GM21786 (cell line): ENCODE measurements around the gene SCFD2.

ENCODE experiments used
- ATAC-seq: cut with Tn5 transposase; IDR thresholded peaks from one replicate; pipeline ENCODE4 v1.9.1; 2021; ENCODE audit not compliant: unreplicated experiment

The SCFD2 gene

DNA sequence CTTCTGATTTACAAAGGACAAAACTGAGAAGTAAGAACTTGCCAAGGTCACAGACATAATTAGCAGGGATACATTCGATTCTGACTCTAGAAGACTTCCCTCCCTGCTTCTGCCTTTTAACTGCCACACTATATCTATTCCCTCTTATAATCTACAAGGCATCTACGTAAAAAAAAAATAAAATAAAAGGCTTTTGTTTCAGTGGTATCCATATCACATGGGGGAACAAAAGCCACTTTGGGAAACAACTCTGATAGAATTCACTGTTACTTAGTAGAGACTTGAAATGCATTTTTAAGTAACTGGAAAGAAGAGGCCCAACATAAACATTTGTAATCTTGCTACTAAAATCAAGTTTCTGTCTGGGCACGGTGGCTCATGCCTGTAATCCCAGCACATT, 247.2 kb downstream of the SCFD2 start:
- ATAC-seq, result no peak

DNA sequence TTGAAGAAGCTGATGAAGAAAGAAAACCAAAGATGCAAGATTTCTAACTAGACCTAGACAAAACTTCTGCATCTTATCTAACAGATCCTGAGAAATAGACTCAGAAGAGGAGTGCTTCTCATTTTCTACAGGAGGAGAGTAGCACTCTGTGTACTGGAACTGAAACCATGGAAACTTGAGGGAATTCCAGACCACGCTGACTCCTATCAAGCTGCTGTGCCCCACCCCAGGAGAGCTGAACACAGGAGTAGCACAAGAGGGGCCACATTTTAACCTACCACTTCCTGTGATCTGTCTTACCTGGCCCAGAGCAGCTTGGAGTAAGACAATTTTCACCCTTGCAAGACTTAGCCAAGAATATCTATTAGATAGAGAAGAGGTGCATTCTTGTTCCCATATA, 248.9 kb downstream of the SCFD2 start:
- ATAC-seq, result no peak

DNA sequence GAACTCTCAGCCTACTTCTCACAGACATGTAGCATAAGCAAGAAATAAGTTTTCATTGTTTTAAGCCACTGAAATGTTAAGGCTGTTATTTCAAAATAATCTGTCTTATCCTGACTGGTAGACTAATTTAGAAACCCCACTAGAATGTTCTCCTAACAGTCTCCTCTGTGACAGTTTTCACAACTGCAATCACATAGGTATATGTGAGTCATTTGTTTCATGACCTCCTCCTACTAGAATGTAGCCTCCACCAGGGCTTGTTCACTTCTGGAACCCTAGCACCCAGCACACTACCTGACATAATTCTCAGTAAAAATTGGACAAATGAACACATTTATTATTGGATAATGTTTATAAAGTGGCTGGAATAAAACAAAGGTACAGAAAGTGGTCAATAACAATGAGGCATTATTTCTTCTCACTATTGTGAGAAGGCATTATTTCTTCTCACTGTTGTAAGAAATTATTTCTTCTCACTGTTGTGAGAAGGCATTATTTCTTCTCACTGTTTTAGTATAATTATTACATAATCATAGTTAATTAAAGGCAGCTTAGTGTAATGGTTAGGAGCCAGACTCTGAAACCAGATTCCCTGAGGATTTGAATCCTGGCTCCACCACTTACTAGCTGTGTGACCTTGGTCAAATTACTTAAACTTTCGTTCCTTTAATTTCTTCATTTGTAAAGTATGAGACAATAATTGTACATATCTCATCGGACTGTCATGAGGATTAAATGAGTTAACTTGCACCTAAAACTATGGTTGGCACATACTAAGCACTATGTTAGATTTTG, 252.2 kb downstream of the SCFD2 start:
- peak; percentile 66 for ATAC-seq

DNA sequence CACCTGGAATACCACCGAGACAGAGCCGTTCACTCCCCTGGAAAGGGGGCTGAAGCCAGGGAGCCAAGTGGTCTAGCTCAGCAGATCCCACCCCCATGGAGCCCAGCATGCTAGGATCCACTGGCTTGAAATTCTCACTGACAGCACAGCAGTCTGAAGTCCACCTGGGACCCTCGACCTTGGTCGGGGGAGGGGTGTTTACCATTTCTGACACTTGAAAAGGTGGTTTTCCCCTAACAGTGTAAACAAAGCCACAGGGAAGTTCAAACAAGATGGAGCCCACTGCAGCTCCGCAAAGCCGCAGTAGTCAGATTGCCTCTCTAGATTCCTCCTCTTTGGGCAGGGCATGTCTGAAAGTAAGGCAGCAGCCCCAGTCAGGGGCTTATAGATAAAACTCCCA, 260.5 kb downstream of the SCFD2 start:
- no peak for ATAC-seq

DNA sequence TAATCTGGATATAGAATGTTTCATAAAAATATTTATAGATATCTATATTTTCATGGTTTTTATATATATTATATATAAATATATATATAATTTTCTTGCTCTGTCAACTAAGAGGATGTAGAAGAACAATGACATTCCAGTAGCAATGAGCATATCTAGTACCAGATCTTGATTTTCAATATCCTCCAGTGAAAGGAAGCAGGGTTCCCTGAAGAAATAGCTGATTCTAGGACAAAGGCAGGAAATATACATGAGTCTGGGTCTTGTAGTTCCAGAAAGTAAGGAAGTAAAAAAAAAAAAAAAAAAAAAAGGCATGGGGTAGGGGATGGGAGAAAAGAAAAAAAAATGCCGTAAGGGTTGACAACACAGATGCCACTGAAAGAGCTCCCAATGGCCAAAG, 262.4 kb downstream of the SCFD2 start:
- no peak for ATAC-seq

DNA sequence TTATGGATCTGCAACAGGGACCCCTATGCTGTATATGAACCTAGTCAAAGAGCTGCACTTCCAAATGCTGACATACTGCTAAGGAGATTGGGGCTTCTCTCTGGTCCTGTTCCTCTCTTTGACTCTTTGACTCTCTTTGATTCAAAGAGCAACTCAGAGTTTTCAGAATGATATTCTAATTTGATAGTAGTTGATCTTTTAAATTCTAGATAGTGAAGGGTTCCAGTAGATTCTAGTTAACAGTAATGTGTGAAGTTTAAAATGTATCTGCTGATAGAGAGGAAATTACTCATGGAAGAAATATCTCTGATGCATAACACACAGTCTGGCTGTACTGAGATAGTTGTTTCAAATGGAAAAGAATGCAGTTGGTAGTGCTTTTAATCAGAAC, 264.7 kb downstream of the SCFD2 start:
- no peak for ATAC-seq

DNA sequence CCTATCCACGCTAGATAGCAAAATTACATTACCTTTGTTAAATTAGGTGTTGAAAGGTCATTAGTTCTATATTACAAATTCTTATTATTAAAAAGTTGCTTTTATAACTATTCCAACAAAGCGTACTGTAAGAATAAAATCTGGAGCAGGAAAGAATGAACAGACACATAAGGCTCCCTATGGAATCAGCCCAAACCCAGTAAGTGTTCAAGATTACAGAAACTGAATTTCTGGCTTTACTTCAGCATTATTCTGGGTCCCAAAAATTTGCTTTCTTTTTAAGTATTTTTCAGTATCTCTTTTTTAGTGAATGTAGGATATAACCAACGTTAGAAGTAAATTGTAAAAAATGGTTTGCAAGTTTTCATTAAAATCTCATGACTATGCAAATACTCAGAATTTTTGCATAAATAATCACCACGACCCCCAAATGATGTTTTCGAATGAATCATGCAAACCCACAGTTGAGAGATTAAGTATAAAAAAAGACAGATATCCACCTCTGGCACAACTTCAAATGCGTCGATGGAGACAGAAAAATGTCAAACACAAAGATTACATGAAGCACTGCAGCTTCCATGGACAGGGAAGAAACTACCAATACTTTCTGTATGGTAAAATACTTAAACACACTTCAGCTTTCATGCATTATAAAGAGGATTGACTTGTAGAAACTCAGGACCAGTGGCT, 265.2 kb downstream of the SCFD2 start:
- ATAC-seq, result no peak

DNA sequence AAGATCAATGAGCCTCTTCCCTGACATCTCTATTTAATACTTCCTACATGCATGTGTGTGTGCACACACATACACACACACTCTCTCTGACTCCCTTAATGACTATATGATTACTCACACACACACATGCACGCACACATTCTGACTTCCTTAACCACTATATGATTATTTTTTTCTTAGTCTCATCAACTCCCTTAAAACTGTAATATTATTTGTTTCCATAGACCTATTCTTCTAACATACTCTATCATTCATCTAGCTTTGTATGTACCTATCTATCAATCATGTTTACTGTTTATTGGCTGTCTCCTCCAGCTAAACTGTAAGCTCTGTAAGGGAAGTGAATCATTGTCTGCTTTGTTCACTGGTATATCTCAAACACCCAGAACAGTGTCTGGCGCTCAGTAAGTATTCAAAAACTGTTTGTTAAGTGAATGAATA, 267.2 kb downstream of the SCFD2 start:
- no peak for ATAC-seq

DNA sequence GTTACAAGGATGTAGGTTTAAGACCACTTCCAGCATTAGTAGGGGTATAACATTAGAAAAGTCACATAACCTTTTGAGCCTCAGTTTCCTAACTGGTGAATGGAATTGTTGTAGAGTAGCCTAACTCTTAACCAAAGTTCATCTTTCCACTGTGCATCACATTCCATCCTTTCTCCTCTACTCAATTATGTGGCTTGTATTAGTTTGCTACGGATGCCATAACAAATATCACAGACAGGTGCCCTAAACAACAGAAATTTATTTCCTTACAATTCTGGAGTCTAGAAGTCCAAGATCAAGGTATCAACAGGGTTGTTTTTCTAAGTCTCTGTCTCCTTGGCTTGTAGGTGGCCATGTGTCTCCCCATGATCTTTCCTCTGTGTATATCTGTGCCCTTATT, 271.8 kb downstream of the SCFD2 start:
- ATAC-seq, result no peak

DNA sequence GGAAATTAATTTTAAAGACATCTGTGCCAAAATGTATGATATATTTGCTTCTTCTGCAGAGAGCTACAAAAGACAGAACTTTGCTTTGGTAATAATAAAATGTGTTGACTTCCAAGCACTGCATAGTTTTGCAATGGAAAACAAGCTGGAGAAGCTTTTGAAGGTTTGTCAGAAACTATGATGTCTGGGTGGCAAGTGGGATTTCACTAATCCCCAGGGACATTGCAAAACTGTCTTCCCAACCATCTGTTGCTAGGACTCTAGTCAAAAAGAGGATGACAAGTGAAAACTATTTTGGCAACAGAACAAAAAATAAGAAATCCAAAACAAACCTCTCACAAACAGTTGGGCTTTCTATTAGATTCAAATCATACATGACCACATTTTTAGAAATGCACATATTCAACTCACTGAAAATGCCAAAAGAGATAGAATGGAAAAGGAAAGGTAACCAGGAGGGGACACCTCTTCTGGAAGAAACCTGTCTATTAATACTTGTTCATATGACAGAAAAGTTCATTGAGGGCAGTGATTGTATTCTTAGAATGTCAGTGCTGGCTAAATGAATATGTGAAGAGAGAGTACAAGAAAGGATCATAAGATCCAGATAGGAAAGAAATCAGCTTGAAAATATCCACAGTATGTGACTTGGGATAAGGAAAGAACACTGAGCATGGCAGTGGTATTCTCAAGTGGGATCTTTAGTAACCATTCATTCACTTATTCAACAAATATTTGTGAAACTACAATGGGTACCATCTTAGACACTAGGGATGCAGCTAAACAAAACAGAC, 275.7 kb downstream of the SCFD2 start:
- no peak for ATAC-seq

DNA sequence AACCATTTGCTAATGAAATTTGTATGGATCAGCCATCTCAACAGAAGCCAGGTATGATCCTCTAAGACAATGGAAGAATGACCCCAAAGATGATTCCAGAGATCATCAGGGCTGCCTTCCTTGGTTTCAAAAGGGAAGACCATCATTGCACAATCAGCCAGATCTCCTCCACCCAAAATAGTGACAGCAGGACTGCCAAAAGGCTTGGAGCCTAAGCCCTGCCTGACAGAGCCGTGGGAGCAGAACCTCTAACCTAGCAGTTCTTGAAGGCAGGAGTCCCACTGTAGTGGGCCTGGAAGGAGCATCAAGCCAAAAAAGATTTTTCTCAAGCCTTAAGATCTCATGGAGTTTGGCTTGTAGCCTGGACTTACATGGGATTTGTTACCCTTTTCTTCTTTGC, 277.7 kb downstream of the SCFD2 start:
- no peak for ATAC-seq

DNA sequence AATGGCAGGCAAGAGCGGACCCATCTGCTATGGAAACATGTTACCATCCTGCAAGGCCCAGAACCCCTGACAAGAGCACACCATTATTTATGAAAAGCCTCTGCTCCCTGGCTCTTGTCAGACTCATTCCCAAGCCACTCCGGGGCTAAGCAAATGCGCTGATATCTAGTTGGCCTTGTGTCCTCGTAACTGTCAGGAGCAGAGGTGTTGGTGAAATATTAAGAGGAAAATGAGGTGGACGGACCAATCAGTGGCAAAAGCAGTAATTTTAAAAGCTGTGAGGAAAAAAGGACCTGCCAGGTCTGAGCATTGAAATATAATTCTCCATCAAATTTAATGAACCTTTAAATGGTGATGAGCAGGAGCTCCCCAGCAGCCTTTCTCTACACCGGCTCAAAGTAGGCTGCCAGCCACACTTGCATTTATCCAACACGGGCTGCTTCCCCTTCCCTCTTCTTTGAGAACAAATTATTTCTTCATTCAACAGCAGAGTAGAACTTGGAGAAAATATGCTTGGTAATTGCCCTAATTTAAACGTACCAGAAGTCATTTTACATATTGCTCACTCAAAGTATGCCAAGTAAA, 289.4 kb downstream of the SCFD2 start:
- no peak for ATAC-seq

DNA sequence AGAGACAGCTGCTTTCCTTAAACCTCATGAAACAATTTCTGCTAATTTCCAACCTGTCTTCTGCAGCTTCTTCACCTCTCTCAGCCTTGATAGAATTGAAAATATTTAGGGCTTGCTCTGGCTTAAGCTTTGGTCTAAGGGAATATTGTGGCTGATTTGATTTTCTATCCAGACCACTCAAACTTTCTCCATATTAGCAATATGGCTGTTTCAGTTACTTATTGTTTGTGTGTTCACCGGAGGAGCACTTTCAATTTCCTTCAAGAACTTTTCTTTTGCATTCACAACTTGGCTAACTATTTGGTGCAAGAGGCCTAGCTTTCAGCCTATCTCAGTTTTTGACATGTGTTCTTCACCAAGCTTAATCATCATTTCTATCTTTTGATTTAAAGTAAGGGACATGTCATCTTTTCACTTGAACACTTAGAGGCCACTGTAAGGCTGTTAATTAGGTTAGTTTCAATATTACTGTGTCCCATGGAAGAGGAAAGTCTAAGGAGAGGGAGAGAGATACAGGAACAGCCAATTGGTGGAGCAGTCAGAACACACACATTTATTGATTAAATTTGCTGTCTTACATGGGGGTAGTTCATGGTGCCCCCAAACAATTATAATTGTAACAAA, 290.6 kb downstream of the SCFD2 start:
- no peak for ATAC-seq

DNA sequence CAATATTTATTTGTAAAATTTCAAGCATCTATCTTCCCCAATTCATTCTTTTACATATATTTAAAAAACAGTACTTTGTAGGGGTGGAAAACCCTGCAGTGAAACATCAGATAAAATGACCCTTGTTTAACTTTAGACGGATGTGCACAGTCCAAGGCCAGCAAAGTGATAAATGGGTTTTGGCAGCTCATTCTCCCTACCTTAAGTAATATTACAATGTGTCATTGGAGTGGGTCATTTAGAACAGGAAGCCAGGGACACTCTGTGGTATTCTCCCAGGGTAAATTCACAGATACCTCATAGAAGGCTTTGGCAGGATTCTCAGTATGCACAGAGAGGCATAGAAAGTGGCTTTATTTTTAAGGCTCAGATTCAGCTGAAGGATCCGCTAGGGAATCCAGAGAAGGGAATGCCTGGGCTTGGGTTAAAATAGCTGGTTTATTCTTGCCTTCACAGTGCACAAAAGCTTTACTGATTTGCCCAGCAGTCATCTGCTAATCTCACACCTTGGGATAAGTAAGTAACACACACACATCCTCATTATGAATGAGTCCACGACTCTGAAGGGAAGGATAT, 297.0 kb downstream of the SCFD2 start:
- no peak for ATAC-seq

DNA sequence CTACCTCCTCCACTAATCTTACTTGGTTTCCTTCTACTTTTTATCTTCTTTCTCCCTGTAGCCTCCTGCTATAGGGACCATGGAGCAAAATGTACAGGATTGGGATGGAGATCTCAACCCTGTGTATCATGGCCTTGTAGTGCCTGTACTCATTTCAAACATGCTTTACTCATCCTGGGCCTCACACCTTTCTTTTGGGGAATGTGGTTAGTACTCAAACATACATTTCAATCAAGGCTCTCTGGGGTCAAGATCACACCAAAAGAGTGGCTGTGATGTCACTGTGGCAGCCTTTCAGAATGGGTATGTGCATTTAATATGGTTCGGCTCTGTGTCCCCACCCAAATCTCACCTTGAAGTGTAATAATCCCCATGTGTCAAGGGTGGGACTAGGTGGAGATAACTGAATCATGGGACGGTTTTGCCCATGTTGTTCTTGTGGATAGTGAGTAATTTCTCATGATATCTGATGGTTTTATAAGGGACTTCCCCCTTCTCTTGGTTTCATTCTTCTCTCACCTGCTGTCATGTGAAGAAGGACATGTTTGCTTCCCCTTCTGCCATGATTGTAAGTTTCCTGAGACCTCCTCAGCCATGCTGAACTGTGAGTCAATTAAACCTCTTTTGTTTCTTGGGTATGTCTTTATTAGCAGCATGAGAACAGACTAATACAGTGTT, 298.6 kb downstream of the SCFD2 start:
- no peak for ATAC-seq

DNA sequence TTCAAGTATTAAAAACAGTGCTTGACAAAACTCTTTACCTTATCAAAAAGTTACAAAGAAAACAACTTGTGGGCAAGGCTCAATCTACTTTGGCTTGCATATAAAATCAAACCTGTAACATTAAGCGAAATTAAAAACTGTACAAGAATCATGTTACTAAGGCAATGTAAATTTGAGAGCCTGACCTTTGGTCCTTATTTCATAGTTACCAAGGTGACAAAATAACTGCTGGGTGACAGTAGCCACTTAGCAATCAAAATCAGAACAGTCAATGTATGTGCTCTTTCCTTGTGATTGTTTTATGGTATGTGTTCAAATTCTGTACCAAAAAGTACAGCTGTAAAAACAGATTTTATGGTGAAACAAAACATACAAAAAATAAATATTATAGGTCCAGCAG, 299.7 kb downstream of the SCFD2 start:
- no peak for ATAC-seq

DNA sequence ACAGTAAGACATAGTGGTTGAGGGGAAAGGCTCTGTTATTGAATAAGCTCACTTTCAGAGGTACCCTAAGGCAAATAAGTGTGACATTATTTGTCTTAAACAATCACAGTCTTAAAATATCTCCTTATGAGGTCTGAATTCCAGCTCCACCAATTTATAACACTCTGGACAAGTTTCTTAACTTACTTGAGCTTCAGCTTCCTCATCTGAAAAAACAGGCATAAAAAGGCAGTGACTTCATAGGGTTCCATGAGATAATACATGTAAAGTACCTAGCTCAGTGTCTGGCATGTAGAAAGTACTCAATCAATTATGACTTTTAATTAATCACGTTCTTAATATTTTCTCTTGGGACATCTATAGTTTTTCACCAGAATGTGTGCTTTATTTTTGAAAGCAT, 301.3 kb downstream of the SCFD2 start:
- no peak for ATAC-seq

DNA sequence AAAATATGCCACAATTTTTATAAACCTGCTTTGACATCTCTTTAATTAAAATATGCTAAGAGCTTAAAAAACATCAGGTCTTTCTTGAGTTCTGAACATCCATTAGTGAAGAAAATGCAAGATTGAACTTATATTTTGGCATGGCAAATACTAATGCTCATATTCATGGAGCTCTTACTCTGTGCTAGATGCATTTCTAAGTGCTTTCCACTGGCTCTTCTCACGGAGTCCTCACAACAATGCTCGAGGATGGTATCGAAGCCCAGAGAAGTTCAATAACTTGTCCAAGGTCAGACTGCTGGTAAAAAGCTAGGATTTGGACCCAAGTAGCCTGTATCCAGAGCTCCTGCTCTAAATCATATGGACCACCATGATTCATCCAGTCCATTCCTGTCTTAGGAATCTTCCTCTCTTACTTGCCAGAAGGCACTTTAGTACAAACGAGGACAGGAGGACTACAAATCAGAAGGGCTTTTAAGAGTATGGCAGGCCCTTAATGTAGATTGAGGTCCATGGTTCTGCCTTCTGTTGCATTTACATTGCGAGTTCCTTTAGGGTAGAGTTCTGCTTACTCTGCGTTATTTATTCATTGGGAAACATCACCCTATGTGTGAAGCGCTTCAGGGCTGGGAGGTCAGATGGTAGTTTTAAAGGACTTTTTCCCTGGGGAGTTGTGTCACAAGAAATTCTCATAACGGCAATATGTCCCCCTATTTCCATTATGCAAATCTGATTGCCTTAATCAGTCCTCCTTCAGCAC, 304.6 kb downstream of the SCFD2 start:
- ATAC-seq, result no peak

DNA sequence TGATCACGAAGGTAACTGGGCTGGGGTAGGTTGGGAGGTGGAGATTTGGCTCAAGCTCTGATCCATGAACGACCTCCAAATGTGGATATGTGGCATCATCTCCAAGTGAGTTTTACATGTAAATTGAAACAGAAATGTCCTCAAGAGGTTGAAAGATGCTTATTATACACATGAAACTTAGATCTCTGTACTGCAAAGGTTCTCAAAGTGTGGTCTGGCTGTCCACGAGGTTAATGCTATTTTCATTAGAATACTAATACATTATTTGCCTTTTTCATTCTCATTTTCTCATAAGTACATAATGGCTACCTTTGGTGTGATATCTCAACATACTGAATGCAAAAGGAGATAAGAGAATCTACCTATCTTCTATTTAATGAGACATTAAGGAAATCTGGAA, 305.6 kb downstream of the SCFD2 start:
- ATAC-seq, result no peak
